ENCODE data around the gene MYCN. TPM values are rescaled to one million over a fixed set of nuclear protein-coding genes. Genes with fewer than 3 reads are reported as not detected.
"Not testable (repeated sequence)": the region's sequence is repeated elsewhere in the genome, so short reads cannot be mapped to it uniquely, and the experiment has no call there.

Gene MYCN
- total RNA-seq (ENCODE audit: insufficient read depth, low replicate concordance), result 2.2 TPM

DNA sequence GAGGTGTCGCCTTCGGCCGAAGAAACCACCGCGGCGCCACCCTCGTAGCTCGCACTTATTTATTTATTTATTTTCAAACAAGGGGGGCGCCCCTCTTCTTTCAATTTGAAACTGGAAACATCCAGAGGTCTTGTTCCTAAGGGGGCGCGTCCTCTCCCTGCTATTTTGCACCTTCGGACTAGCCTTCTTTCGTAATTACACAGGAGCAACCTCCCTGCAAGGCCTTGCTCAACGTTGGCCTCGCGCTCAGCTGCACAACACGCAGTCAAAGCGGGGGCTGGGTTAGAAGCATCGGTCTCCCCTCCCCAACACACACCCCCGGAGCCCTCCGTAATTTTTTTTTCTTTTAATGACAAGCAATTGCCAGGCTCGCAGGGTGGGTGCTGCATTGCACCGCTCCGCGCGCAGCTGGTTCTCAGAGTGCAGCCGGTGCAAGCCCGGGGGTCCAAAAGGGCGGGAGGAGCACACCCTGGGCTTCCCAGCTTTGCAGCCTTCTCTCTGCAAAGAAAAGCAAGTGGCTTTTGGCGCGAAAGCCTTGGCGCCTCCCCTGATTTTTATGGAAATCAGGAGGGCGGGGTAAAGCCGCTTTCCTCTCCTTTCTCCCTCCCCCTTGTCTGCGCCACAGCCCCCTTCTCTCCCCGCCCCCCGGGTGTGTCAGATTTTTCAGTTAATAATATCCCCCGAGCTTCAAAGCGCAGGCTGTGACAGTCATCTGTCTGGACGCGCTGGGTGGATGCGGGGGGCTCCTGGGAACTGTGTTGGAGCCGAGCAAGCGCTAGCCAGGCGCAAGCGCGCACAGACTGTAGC, at the start of gene MYCN:
TSS of gene MYCN (plus strand) at position 697 of the 807 bp plus-strand sequence. CDS start 1,515 bp downstream, outside the sequence.
- peak; percentile 71 for DNase-seq (ENCODE audit: low spot score)

DNA sequence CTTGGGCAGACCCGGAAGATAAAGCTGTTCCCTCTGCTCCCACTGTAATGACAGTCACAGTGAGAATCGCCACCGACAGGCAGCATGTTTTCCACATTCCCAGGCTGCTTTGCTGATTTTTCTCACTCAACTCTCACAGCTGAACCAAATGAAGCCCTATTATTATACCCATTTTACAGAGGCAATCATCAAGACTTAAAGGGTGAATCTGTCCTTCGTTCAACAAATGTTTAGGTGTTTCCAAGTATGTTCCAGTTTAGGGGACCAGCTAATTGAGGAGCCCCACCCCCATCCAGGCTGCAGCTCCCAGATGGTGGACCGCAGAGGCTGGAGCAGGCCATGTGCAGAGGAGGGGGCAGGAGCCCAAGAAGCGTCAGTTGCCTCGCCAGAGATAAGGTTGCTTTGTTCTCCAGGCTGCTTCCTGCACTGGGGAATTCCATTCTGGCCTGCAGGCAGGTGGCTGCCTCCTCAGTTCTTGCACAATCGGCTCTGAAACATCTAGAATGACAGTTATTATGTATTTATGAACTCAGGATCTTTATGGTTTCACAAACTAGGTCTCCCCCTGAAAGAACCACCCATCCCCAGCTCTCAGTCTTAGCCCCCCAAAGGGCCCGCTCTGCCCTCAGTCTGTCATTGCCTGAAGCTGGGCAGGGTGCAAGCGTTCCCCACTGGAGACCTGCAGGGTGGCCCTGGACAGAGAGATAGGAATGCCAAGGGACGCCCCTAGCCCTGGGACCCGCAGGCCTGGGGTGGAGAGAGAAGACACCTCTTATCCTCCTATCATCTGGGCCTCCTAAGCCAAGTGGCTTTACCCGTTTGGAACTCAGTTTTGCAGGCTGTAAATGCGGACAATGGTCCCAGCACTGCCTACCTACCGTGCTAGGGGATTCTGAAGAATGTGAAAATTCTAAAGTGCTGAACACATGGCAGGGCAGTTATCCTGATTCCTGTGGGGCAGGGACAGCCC, 49.1 kb upstream of the MYCN start:
- no peak for DNase-seq (ENCODE audit: low spot score)

DNA sequence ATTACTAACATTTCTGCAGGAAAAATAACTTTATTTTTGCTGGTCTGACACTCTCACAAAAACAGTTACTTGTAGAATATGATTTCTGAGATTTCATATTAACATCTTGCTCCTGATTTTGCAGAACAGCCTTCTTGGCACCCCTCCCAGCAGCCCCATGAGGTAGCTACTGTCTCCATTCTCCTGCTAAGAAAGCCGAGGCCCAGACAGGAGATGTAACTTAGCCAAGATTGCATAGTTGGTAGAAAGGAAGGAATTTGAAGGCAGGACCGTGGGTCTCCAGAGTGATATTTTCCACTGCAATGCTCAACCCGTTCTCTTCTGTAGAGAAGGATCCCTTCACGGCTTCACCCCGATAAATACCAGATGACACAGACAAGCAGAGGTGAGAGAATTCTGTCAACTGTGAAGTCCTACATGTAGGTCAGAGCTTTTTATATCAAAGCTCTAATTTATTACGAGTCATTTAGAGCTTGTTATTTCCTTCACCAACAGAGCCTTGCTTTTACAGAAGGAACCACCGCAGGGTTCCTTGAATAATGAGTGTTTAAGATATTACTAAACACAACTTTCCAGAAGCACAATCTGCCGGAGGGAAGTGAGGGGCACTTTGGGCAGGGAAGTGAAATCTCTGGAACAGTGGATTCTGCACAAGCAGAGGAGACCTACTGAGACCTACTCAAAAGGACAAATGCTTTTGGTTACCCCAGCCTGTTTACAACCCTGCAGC, 48.0 kb upstream of the MYCN start:
- peak; percentile 18 for DNase-seq (ENCODE audit: low spot score)

DNA sequence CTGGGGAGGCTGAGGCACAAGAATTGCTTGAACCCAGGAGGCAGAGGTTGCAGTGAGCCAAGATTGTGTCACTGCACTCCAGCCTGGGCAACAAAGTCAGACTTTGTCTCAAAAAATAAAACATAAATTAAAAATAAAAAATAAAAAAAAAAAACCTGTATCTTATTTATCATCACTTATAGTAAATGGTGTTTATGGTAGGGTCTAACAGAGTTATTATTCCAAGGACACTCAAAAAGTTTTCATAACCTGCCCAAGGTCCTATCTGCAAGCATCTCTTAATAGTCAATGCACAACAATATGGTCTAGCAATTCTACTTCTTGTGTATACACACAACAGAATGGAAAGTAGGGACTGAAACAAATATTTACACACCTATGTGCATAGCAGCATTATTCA, 47.3 kb upstream of the MYCN start:
- no peak for DNase-seq (ENCODE audit: low spot score)

DNA sequence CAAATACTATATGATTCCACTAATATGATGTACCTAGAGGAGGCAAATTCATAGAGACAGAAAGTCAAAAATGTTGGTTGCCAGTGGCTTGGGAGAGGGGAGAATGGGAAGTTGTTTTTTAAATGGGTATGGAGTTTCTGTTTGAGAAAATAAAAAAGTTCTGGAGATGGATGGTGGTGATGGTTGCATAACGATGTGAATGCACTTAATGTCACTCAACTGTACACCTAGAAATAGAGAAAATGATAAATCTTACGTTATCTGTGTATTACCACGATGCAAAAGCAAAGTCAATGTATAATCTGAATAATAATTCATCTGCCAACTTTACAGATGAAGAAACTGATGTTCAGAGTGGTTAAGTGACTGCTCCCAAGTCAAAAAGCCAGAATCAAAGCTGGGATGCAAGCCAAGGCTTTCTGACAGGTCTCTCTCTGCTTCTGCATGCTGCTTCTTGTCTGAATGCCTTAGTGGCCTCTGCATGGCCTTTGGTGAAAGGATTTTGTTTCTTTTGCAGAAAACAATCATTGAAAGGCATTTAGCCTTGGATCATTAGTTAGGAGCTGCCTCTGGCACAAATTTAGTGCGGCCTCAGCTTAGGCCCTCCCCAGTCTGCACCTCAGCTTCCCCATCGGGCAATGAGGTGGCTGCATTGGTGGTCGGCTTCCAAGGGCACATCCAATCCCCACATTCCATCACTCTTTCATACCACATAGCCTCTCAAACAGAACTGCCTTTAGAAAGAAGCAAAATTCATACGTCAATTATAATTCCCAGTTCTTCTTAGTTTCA, 46.5 kb upstream of the MYCN start:
- DNase-seq (ENCODE audit: low spot score), result peak; percentile 67

DNA sequence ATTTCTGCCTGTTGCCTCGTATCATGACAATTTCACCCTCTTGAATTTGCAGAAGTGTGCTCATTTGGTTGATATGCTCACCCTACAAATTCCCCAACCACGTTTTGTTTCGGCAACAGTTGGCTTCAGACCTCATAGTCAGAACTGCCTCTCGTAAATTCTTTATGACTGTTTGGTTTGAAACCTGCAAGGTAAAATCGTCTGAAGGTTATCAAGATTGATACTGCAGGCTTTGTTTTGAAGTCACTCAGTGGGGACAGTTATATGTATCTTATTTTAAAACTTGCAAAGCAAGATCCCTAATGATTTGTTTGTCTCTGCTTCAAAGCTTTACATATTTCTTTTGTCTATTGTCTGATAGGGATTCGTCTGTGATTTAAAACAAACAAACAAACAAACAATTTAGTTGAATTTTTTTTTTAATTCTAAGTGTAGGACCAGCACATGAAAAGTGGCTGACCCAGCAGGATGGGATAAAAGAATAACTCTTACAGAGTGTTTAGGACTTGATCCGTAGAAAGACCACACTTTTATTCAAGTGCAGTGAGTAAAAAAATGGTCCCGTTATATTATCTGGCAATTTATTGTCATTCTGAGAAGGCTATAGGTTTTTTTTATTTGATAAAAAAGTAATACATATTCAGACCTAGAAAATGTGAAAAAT, 45.7 kb upstream of the MYCN start:
- DNase-seq (ENCODE audit: low spot score), result no peak

DNA sequence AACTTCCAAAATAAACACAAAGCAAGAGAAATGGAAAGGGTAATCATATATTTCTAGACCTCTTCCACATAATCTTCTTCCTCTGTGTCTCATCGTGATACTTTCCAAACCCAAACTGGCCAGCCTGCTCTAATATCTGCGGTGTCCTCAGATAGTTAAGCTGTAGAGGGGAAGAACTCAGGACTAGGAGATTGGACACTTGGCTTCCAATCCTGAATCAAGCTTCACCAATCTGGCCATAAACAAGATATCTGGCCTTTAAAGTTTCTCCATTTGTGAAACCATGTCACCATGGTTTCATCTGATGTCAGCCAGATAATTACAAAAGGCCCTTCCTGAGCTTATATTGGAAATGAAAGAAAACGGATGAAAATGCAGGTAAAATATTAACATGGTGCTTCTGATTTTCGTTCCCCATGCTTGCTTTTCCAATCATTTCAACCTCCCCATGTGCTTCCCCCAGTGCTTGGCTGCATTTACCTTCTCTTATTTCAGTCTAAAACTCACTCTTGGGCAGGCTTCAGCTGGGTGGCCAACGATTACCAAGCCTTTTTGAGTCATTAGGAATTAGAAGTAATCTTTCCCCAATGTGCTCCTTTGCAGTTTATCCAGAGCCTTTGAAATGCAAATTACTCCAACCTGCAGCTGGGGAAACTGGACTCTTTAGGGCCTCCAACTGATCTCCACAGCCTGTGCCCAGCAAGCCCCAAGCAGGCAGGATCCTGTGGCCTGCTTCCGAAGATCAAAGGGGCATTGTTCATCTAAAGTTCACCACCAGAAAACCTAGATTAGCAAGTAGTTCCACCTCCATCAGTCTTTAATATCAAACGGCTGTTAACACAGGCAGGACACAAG, 44.5 kb upstream of the MYCN start:
- no peak for DNase-seq (ENCODE audit: low spot score)

DNA sequence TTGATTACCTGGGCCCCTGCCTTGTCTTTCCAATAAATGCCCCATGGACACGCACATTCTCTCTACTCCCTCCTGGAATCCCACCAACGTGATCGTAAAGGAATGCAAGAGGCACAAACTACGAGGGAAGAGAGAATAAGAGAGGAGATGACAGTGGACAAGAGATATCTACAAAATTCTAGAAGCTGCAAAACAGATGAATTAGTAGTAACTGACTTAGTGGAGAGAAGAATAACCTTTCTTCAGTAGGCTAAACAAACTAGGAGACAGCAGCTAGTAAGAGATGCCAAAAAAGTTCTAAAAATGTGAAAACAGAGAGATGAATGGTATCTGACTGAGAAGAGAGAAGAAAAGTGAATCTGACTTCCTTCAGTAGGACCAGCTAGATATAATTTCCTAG, 43.5 kb upstream of the MYCN start:
- no peak for DNase-seq (ENCODE audit: low spot score)

DNA sequence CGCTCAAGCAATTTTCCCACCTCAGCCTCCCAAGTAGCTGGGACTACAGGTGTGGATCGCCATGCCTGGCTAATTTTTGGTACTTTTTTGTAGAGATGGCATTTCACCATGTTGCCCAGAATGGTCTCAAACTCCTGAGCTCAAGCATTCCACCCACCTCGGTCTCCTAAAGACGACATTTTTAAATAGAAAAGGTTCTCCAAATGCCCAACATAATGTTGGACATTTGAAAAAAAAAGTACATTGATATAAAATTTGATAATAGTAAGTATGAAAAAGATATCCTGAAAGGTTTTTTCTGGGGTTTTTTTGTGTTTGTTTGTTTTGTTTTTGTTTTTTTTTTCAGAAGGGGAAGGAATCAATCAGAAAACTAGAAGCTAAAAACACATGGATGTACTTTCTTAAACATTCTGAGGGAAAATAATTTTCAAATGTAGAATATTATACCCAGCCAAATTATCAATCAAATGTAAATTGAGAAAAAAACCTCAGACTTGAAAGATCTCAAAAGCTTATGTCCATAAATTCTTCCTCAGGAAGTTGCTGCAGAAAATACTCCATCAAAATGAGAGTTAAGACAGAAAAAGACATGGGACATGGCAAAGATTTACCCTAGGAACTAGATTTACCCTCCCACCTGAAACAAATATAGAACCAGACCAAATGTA, 42.8 kb upstream of the MYCN start:
- no peak for DNase-seq (ENCODE audit: low spot score)

DNA sequence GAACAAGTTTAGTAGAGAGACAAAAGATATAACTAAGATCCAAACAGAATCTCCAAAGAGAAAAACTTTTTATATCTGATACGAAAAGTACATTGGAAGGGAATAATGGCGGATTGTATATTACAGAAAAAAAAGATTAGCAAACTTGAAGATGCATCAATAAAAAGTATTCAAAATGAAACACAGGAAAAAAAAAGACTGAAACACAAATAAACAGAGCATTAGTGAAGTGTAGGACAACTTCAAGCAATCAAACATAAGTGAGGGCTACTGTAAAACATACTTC, 41.1 kb upstream of the MYCN start:
- DNase-seq (ENCODE audit: low spot score), result no peak

DNA sequence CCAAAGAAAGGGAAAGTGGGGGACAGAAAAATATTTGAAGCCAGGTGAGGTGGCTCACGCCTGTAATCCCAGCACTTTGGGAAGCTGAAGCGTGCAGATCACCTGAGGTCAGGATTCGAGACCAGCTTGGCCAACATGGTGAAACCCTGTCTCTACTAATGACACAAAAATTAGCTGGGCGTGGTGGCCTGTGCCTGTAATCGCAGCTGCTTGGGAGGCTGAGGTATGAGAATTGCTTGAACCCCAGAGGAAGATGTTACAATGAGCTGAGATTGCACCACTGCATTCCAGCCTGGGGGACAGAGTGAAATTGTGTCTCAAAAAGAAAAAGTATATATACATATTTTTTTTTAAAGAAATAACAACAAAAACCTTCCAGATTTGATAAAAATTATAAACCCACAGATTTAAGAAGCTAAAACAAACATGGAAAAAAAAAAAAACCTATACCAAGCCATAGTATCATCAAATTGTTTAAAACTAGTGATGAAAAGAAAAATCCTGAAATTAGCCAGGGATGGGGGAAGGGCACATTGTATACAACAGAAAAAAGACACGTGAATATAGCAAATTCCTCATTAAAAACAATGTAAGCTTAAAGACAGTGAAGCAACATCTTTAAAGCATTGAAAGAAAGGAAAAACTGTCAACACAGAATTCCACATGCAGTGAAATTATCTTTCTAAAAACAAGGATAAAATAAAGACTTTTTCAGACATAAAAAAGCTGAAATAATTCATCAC, 40.4 kb upstream of the MYCN start:
- no peak for DNase-seq (ENCODE audit: low spot score)

DNA sequence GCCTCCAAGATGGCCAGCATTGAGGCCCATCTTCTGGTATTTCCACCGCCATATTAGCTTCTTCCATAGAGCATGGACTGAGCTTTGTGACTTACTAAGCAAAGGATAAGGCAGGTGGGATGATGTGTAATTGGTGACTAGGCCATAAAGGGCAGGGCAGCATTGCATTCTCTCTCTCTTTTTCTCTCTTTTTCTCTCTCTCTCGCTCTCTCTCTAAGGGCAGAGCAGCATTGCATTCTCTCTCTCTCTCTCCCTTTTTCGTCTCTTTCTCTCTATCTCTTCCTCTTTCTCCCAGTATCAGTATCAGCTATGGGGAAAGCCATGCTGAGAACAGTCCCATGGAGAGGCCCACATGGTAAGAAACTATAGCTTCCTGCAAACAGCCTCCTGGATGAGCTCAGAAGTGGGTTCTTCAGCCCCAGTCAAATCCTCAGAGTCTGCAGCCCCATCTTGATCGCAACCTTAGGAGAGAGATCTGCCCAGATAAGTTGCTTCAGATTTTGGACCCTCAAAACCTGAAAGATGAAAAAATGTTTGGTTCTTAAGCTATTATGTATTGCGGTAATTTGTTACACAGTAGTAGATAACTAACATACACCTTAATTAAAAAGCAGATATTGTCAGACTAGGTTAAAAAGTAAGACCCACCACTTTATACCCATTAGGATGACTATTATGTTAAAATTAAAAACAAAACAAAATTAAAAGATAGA, 39.1 kb upstream of the MYCN start:
- no peak for DNase-seq (ENCODE audit: low spot score)

DNA sequence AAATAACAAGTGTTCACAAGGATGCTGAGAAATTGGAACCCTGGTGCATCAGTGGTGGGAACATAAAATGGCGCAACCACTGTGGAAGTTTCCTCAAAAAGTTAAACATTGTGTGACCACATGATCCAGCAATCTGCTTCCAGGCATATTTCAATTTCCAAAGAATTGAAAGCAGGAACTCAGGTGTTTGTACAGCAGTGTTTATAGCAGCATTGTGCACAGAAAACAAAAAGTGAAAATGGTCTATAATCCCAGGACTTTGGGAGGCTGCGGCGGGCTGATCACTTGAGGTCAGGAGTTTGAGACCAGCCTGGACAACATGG, 38.6 kb upstream of the MYCN start:
- DNase-seq (ENCODE audit: low spot score), result no peak

DNA sequence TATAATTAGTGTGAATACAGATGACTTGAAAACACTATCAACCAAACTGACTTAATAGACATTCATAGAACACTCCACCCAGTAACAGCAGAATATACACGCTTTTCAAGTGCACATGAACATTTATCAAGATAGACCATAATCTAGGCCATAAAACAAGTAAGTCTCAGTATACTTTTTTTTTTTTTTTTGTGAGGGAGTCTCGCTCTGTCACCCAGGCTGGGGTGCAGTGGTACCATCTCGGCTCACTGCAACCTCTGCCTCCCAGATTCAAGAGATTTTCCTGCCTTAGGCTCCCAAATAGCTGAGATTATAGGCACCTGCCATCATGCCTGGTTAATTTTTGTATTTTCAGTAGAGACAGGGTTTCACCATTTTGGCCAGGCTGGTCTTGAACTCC, 36.4 kb upstream of the MYCN start:
- not testable (repeated sequence) for DNase-seq (ENCODE audit: low spot score)

DNA sequence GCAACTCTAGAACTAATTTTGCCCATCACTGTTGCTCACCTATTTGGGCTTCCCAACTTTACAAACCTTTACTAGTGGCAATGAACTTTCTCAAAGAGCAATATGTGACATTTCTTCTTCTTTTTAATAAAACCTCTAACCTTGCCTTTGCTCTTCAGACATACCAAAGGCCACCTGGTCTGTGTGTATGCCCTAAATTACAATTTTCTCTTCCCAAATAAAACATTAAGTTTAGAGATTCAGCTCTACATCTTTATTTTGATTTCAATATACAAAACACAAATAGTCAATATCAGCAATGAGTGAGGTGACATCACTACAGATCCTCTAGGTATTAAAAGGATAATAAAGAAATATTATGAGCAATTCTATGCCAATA, 35.1 kb upstream of the MYCN start:
- no peak for DNase-seq (ENCODE audit: low spot score)

DNA sequence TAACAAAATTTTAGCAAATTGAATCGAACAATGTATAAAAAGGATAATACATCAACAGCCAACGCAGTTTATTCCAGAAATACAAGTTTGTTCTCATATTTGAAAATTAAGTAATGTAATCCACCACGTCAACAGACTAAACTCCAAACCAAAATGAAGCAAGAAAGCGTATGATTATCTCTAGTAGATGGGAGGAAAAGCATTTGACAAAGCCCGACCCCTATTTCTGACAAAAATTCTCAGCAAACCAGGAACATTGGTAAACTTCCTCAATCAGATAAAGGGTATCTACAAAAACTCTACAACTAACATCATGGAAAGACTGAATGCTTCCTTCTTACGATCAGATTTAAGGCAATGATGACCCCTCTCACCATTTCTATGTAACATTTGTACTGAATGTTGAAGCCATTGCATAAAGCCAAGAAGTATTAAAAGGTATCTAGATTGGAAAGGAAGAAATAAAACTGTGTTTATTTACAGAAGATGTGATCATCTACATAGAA, 34.3 kb upstream of the MYCN start:
- DNase-seq (ENCODE audit: low spot score), result no peak

DNA sequence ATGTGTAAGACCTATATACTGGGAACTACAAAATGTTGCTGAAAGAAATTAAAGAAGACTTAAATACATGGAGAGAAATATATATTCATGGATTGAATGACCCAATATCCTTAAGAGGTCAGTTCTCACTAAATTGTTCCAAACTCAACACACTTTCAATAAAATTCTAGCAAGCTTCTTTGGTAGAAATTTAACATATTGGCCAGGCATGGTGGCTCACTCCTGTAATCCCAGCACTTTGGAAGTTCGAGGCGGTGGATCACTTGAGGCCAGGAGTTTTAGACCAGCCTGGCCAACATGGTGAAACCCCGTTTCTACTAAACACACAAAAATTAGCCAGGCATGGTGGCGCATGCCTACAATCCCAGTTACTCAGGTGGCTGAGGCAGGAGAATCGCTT, 33.6 kb upstream of the MYCN start:
- no peak for DNase-seq (ENCODE audit: low spot score)
